Lung microvascular endothelial cell (primary cell): ENCODE data around the gene PSORS1C1. TPM values are rescaled to one million over a fixed set of nuclear protein-coding genes. Genes with fewer than 3 reads are reported as not detected.
"Not testable (repeated sequence)": the region's sequence is repeated elsewhere in the genome, so short reads cannot be mapped to it uniquely, and the experiment has no call there.

Experiments used
- DNase-seq, 2 donors: peaks; one replicate each; pipeline versions ENCODE4 v3.0.0 to v3.0.0-alpha.2; 2010; ENCODE audit warnings: low read depth in 2 of 2
- total RNA-seq: library from RNA; depleted of rRNA; stranded (reverse); fragments of >200 nt; gene quantifications from 2 replicates; pipeline ENCODE4 v1.2.1, GENCODE V29; 2014

Gene PSORS1C1
- total RNA-seq, result 2.6 and 6.7 TPM in 2 replicates

DNA sequence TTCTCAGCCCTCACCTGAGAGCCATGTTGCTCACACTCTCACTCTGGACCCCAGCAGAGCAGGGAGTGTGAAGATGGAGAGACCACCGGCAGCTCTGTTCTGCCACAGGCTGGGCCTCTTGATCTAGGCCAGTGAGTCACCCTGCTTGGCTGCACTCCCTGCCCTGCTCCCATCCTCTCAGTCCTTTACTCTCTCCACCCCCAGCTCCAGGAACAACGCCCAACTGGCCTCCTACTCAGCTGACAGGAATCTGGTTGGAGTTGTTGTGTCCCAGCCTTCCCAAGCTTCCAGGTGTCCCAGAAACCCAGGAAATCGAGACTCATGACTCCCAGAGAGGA is at the start of gene PSORS1C1:
PSORS1C1 (plus strand) TSS at position 260 of the 338 bp plus-strand sequence. CDS start 14,833 bp downstream, outside the sequence.
- DNase-seq, result peak; percentile 75 to 90

GRCh38 chr6:31065556-31065955 is 49.0 kb upstream of the PSORS1C1 start:
- DNase-seq, result no peak

DNA sequence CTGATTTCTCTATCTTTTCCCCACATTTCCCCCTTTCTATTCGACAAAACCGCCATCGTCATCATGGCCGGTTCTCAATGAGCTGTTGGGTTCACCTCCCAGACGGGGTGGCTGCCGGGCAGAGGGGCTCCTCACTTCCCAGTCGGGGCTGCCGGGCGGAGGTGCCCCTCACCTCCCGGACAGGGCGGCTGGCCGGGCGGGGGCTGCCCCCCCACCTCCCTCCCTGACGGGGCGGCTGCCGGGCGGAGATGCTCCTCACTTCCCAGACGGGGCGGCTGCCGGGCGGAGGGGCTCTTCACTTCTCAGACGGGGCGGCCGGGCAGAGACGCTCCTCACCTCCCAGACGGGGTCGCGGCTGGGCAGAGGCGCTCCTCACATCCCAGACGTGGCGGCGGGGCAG is 47.6 kb upstream of the PSORS1C1 start:
- DNase-seq, result not testable (repeated sequence)

DNA sequence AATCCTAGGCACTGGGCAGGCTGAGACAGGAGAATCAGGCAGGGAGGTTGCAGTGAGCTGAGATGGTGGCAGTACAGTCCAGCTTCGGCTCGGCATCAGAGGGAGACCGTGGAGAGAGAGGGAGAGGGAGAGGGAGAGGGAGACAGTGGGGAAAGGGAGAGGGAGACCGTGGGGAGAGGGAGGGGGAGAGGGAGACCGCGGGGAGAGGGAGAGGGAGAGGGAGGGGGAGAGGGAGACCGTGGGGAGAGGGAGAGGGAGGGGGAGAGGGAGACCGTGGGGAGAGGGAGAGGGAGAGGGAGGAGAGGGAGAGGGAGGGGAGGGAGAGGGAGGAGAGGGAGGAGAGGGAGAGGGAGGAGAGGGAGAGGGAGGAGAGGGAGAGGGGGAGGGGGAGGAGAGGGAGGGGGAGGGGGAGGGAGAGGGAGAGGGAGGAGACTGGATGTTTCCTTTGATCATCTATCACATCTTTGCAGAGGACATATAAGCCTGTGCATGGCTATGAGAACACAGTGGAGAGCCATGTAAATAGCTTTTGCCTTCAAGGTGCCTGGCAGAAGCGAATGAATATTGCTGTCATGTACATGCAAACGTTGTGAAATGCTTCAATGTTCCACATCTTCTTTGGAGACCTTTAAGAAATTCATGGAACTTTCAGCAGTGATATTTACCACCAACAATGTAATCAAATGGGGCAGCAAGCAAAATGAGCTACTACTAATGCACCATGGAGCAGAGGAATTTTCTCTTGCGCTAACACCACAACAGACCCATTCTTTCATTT is 46.5 kb upstream of the PSORS1C1 start:
- not testable (repeated sequence) for DNase-seq

DNA sequence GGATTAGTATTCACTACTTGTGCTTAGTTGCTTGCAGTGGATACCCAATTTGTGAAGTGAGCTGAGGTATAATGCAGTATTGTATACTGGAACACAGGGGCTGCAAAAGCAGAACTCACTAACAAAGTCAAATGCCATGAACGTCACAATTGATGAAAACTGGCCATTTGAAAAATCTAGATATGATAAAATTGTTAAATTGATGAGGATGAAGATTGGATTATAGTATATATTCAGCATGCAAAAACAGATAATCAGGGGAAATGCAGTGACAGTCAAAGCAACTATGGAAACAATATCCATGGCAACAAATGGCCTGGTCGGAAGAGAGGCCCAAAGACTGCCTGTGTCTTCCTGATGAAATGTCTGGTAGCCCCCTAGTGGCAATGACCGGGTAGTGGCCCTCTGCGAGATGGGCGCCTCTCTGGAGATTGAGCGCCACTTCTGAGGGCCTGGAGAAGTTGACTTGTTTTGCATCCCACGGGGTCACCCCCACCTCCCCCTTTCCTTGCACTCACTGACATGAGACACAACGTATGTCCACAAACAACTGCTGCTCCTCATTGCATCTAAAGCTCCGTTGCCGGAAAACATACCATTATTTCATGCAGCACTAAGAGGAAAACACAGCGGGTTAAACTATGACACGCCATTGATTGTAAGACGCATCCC is 45.8 kb upstream of the PSORS1C1 start:
- peak; percentile 84 to 90 for DNase-seq

GRCh38 chr6:31070711-31071197 is 43.8 kb upstream of the PSORS1C1 start:
- peak; percentile 77 to 78 for DNase-seq

GRCh38 chr6:31074401-31074800 is 40.2 kb upstream of the PSORS1C1 start:
- DNase-seq, result no peak

DNA sequence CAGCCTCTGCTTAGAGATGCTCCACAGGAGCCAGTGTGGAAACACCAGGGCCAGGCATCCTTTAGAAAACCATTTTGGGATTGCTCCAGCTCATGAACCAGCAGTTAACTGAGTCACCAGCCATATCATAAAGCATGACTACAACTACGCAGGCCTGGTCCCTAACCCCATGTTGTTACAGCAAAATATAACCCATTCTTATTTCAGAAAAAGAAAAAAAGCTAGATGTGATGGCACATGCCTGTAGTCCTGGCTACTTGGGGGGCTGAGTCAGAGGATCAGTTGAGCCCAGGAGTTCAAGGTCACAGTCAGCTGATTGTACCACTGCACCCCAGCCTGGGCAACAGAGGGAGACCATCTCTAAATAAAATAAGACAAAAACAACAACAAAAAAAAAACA is 39.1 kb upstream of the PSORS1C1 start:
- DNase-seq, result peak in 1 of 2 donors; percentile 14

GRCh38 chr6:31076611-31077010 is 38.0 kb upstream of the PSORS1C1 start:
- DNase-seq, result no peak

DNA sequence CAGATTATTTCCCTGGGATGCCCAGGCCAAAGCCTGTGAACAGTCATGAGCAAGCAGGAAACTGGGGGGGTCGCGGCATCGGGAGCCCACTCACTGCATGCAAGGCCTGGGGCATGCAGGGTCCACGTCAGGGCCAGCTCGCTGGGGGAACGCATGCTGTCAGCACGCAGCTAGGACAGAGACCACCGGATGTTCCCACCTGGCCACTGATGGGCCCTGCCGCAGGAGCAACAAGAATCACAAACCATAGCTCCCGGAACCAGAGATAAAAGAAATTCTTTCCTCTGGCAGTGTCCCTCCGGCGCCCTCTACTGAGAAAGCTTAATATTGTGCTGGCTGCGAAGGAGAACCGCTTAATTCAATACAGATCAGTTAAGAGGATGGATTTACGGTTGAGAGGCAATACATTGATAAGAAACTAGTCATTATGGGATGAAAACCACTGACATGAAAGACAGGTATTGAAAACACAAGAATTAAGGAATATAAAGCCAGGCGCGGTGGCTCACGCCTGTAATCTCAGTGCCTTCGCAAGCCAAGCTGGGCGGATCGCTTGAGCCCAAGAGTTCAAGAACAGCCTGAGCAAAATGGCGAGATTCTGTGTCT is 34.8 kb upstream of the PSORS1C1 start:
- peak; percentile 62 to 75 for DNase-seq

- no peak for DNase-seq
Observed at GRCh38 chr6:31081872-31082271, 32.7 kb upstream of the PSORS1C1 start.

- DNase-seq, result peak; percentile 27 to 58
Observed at GRCh38 chr6:31083742-31084354, 30.8 kb upstream of the PSORS1C1 start.

- peak; percentile 24 to 94 for DNase-seq
Observed at GRCh38 chr6:31086788-31087440, 27.7 kb upstream of the PSORS1C1 start.

DNA sequence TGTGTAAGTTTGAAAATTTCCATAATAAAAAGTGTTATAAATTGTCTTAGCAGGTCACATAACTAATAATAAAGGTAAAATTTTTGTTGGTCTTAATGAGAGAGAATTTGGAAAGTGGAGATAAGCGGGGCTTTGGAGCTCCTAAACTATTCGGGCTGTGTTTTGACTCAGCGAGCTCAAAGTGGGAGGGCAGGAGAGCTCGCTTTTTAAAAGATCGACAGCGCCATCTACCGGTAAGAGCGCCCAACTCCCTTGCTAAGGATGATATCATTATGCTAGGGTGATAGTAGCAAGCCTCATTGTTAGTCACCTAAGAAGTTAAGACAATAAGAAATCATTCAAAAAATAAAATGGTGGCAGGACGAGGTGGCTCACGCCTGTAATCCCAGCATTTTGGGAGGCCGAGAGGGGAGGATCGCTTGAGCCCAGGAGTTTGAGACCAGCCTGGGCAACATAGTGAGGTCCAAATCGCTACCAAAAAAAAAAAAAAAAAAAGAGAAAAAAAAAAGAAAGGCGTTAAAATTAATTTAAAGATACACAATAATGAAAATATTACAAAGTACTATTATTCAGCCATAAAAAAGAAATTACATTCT is 27.0 kb upstream of the PSORS1C1 start:
- DNase-seq, result peak; percentile 89 to 90

DNA sequence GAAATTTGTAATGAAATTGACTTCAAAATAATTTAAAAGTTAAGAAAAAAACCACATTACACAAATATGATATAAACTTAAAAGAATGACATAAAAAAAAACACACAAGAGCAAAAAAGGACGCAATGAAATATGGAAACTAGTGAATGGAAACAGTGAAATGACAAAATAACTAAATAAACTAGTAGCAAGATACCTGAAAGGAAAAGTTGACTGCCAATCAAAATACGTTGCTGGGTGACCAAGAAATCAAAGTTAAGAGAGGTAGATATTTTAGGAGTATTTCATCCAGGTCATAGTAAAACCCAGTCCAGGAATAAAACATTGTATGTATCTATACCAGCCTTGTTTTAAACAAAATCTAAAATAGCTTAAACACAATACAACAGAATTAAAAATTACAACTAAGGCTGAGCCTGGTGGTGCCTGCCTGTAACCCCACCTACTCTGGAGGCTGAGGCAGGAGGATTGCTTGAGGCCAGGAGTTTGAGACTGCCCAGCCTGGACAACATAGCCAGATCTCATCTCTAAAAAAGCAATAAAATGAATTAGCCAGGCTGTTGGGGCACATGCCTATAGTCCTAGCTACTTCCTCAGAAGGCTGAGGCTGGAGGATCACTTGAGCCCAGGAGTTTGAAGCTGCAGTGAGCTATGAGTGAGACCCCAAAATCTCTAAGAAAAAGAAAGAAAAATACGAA is 24.2 kb upstream of the PSORS1C1 start:
- DNase-seq, result no peak

DNA sequence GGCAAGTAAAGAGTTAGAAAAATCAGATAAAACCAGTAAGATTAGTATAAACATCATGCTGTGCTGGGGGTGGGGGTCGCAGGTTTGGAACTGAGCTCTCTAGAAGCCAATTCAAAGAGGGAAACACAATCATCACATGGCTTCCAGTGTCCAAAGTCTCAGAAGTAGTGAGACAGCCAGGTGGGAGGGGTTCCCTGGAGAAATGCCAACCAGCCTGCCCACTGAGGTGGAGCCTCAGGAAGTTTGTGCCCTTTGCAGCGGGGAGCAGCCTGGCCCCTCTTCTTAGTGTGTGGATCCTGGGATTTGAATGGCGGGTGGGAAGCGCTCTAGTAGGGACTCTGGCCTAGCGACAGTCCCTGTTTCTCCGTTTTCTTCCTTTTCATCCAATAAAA is 23.6 kb upstream of the PSORS1C1 start:
- no peak for DNase-seq

DNA sequence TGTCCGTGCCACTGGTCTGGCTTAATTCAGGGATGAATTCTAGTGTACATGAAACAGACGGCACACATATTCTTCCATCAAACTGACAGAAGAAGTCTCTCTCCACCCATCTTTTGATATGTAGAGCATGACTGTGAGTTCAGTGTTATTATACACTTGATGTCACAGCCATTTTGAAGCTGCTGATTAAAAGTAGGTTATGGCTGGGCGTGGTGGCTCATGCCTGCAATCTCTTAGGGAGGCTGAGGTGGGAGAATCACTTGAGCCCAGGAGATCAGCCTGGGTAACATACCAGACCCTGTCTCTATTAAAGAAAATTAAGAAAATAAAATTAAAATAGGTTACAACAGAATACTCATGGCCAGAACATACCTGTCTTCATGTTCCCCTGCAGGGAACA is 22.9 kb upstream of the PSORS1C1 start:
- no peak for DNase-seq

GRCh38 chr6:31092238-31092637 is 22.4 kb upstream of the PSORS1C1 start:
- no peak for DNase-seq

DNA sequence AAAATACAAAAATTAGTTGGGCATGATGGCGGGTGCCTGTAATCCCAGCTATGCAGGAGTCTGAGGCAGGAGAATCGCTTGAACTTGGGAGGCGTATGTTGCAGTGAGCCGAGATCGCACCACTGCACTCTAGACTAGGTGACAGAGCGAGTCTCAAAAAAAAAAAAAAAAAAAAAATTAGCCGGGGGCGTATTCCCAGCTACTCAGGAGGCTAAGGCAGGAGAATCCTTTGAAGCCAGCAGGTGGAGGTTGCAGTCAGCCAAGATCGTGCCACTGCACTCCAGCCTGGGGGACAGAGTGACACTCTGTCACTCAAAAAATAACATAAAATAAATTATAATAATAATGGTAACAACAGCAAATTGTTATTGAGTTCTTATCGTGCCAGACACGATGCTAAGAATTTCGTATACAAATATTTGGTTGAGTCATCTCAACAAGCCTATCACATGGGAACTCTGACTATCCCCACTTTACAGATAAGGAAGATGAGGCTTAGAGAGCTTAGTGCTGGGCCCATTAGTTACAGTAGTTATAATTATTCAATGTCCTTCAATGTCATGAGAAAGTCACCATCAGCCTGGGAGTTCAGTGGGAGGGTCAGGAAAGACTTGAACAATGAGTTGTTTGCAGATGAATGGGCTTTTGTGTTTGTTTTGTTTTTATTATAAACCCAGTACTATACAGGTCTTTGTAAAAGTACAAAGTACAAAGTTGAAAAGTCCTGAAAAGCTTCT is 21.7 kb upstream of the PSORS1C1 start:
- peak; percentile 40 to 41 for DNase-seq

GRCh38 chr6:31094389-31094881 is 20.2 kb upstream of the PSORS1C1 start:
- peak; percentile 60 to 77 for DNase-seq
